Panc1 (cell line): ENCODE measurements around the gene CCDC107. TPM values are rescaled to one million over a fixed set of nuclear protein-coding genes. Genes with fewer than 3 reads are reported as not detected.

ENCODE experiments used
- ATAC-seq: fragments of 200-7000 bp; cut with Tn5 transposase; 2 replicates; pipeline ENCODE4 v1.9.1; 2020; ENCODE audit warnings: mild to moderate bottlenecking, moderate library complexity
- BruUV-seq: library from RNA; stranded (reverse); fragments of 400-500 nt; replicated peaks from 2 replicates; lab custom pipeline; 2021; lab: Mats Ljungman, UMichigan
- CTCF ChIA-PET: fragments of 300-600 bp; sonication (Branson Sonifier 250); formaldehyde crosslinking; loops from one replicate; lab custom pipeline; 2022; ENCODE audit warnings: antibody characterized with exemption; lab: Charles Lee
- POLR2A ChIA-PET: fragments of 300-600 bp; sonication (Branson Sonifier 250); formaldehyde crosslinking; loops from one replicate; lab custom pipeline; 2022; ENCODE audit warnings: antibody characterized with exemption; lab: Charles Lee
- DNase-seq: peaks from one replicate; pipeline ENCODE4 v3.0.0-alpha.2; 2010; ENCODE audit warnings: low read depth, low spot score
- H3K27ac ChIP-seq: 2 replicates; pipeline ENCODE4 v1.5.1; 2011; ENCODE audit warnings: mild to moderate bottlenecking, low read length, inconsistent platforms
- H3K27me3 ChIP-seq: fragments of 200-500 bp; sonication (Bioruptor generic); 2 replicates; pipeline ENCODE4 v1.6.0; 2014; ENCODE audit warnings: low read length, inconsistent platforms; ENCODE audit not compliant: control insufficient read depth, insufficient read depth
- H3K36me3 ChIP-seq: fragments of 200-500 bp; sonication (Bioruptor generic); 2 replicates; pipeline ENCODE4 v1.5.1; 2014; ENCODE audit warnings: inconsistent platforms, mild to moderate bottlenecking, low read length, moderate library complexity; ENCODE audit not compliant: control insufficient read depth, insufficient read depth
- H3K4me1 ChIP-seq: 2 replicates; pipeline ENCODE4 v1.5.1; 2011; ENCODE audit warnings: inconsistent platforms, mild to moderate bottlenecking, low read length, moderate library complexity; ENCODE audit not compliant: control insufficient read depth, insufficient read depth
- H3K4me3 ChIP-seq, 2 experiments: 2 replicates each; pipeline ENCODE4 v1.5.1; 2011 to 2012; ENCODE audit warnings: low read depth in 2 of 2, low read length in 2 of 2, mild to moderate bottlenecking in 2 of 2, inconsistent platforms in 1 of 2, moderate library complexity in 1 of 2
- H3K9me3 ChIP-seq: fragments of 200-500 bp; sonication (Bioruptor generic); 2 replicates; pipeline ENCODE4 v1.5.1; 2014; ENCODE audit warnings: low read depth, mild to moderate bottlenecking, inconsistent platforms, low read length, moderate library complexity; ENCODE audit not compliant: control insufficient read depth, insufficient read depth
- CTCF ChIP-seq: fragments of 450-650 bp; IDR thresholded peaks from 2 replicates; pipeline ENCODE4 v1.5.1; 2017; ENCODE audit warnings: mild to moderate bottlenecking
- POLR2AphosphoS5 ChIP-seq: IDR thresholded peaks from 2 replicates; pipeline ENCODE4 v1.6.1; 2012; ENCODE audit warnings: mild to moderate bottlenecking, low read depth, low read length, moderate library complexity
- REST ChIP-seq, 2 experiments: IDR thresholded peaks; 2 replicates each; pipeline ENCODE4 v1.6.1; 2011 to 2012; ENCODE audit warnings: low read depth in 2 of 2, control low read depth in 1 of 2, low read length in 1 of 2, mild to moderate bottlenecking in 1 of 2, moderate library complexity in 1 of 2; ENCODE audit not compliant: insufficient read depth in 1 of 2
- SIN3A ChIP-seq: IDR thresholded peaks from 2 replicates; pipeline ENCODE4 v1.6.1; 2012; ENCODE audit warnings: low read depth, mild to moderate bottlenecking, low read length, moderate library complexity, borderline replicate concordance; ENCODE audit not compliant: insufficient read depth
- TCF7L2 ChIP-seq: IDR thresholded peaks from 2 replicates; pipeline ENCODE4 v1.6.1; 2011; ENCODE audit warnings: mild to moderate bottlenecking, low read depth, low read length, inconsistent platforms
- in situ Hi-C: cut with HindIII; loops from 2 replicates; pipeline ENCODE4 v1.10.0; 2016; ENCODE audit warnings: low sequenced_read_pairs, low pct_unique_long_range_greater_than_20kb
- intact Hi-C: fragments of 100-400 bp; cut with micrococcal nuclease; formaldehyde crosslinking; loops from one replicate; pipeline ENCODE4 v1.10.0; 2022; ENCODE audit not compliant: unreplicated experiment
- total RNA-seq: library from RNA; stranded (reverse); gene quantifications from one replicate; pipeline ENCODE4 v1.2.1, GENCODE V29; 2021; ENCODE audit not compliant: unreplicated experiment

Gene CCDC107
- total RNA-seq, 1 experiment from 2014 or later: 39.9 TPM

- POLR2A ChIA-PET: interaction anchor here (1.1 kb wide), 1 partner anchor 22 kb away, joined by 4 read pairs; no protein-coding TSS in a partner anchor
- TF ChIP-seq REST (IDR thresholded peaks at IDR 0.05; ENCODE audit: insufficient read depth in 1 of 2, low read depth in 2 of 2, low read length in 1 of 2) (no peak), POLR2AphosphoS5 (peak; percentile 22; the same call in 1 of the 2 replicates)
Measured at GRCh38 chr9:35682520-35683315, 24.6 kb downstream of the CCDC107 start.

GRCh38 chr9:35683323-35683722 lies 25.2 kb downstream of the CCDC107 start:
- in situ Hi-C loops (no loop called here), intact Hi-C loops (no loop called here)
- no TSS peak for BruUV-seq
- Histone ChIP-seq H3K36me3 (peaks cover 10% of the 10 kb centered on the region; the same call in 1 of the 2 replicates), H3K4me1 (peaks cover 28% of the 10 kb centered on the region), H3K27ac (no peak overlapping the region), H3K27me3 (no peaks in the 10 kb centered on the region), H3K4me3 (no peak overlapping the region), H3K9me3 (no peaks in the 10 kb centered on the region)
- ATAC-seq (no peak), DNase-seq (no peak)
- POLR2A ChIA-PET: interaction anchor here (1.1 kb wide), 1 partner anchor 22 kb away, joined by 4 read pairs; no protein-coding TSS in a partner anchor
- TF ChIP-seq POLR2AphosphoS5: no peak
- no peak for TF ChIP-seq SIN3A
- TF ChIP-seq CTCF: no peak
- TF ChIP-seq TCF7L2: no peak
- TF ChIP-seq REST (IDR thresholded peaks at IDR 0.05; ENCODE audit: insufficient read depth in 1 of 2, low read depth in 2 of 2, low read length in 1 of 2): no peak
- CTCF ChIA-PET: interaction anchor here (1.0 kb wide), 1 partner anchor 11 kb away, joined by 5 read pairs; no protein-coding TSS in a partner anchor

More at GRCh38 chr9:35682520-35683315, 24.6 kb downstream of the CCDC107 start:
- Histone ChIP-seq H3K36me3 (peaks cover 7% of the 10 kb centered on the region; the same call in 1 of the 2 replicates), H3K4me3 (no peak overlapping the region), H3K4me1 (peaks cover 22% of the 10 kb centered on the region), H3K9me3 (no peaks in the 10 kb centered on the region), H3K27ac (no peak overlapping the region), H3K27me3 (no peaks in the 10 kb centered on the region)
- DNase-seq (no peak), ATAC-seq (no peak)
- CTCF ChIA-PET: interaction anchor here (1.0 kb wide), 1 partner anchor 10 kb away, joined by 5 read pairs; no protein-coding TSS in a partner anchor
- BruUV-seq: no TSS peak
- in situ Hi-C loops (no loop called here), intact Hi-C loops (no loop called here)
